Measurements from ENCODE around the gene TWF1.
"Not testable (repeated sequence)": the region's sequence is repeated elsewhere in the genome, so short reads cannot be mapped to it uniquely, and the experiment has no call there.

TWF1 gene

GRCh38 chr12:43805149-43805859, 813 bp downstream of the TWF1 start:
- no peak for DNase-seq

- no peak for DNase-seq
Measured at GRCh38 chr12:43797561-43798217, 8.4 kb downstream of the TWF1 start.

- no peak for DNase-seq
Measured at GRCh38 chr12:43795716-43796280, 10.3 kb downstream of the TWF1 start.

GRCh38 chr12:43789941-43790340, 16.2 kb downstream of the TWF1 start:
- no peak for DNase-seq

- DNase-seq = no peak
Measured at GRCh38 chr12:43786899-43787693, 19.0 kb downstream of the TWF1 start.

GRCh38 chr12:43776498-43776897, 29.6 kb downstream of the TWF1 start:
- no peak for DNase-seq

- no peak for DNase-seq
Measured at GRCh38 chr12:43766291-43766690, 39.8 kb downstream of the TWF1 start.

- DNase-seq = no peak
Measured at GRCh38 chr12:43764528-43764927, 41.6 kb downstream of the TWF1 start.

- DNase-seq = no peak
Measured at GRCh38 chr12:43763769-43764168, 42.3 kb downstream of the TWF1 start.

- DNase-seq = no peak
Measured at GRCh38 chr12:43762596-43762995, 43.5 kb downstream of the TWF1 start.

- DNase-seq = no peak
Measured at GRCh38 chr12:43761500-43761899, 44.6 kb downstream of the TWF1 start.

GRCh38 chr12:43760396-43760795, 45.7 kb downstream of the TWF1 start:
- DNase-seq = no peak

- peak; percentile 99 for DNase-seq
Measured at GRCh38 chr12:43758728-43759563, 47.2 kb downstream of the TWF1 start, which contains the start of the genes IRAK4 and PUS7L. Gene IRAK4, plus strand, starts transcription at chr12:43758951. Its CDS starts 9,161 bp downstream, at chr12:43768112. Gene PUS7L, minus strand, starts transcription at chr12:43758790. Its CDS starts 3,545 bp downstream, at chr12:43755245.

- no peak for DNase-seq
Measured at GRCh38 chr12:43758247-43758727, 47.8 kb downstream of the TWF1 start.

- DNase-seq = no peak
Measured at GRCh38 chr12:43754015-43754414, 52.1 kb downstream of the TWF1 start.

- DNase-seq = not testable (repeated sequence)
Measured at GRCh38 chr12:43751360-43751759, 54.8 kb downstream of the TWF1 start.

GRCh38 chr12:43750814-43751213, 55.3 kb downstream of the TWF1 start:
- no peak for DNase-seq

- DNase-seq = no peak
Measured at GRCh38 chr12:43749016-43749415, 57.1 kb downstream of the TWF1 start.

GRCh38 chr12:43744826-43745225, 61.3 kb downstream of the TWF1 start:
- no peak for DNase-seq

Data from NCI-H774 (cell line).